GM19238 (cell line): Measurements from ENCODE around the gene CAPZB.
"Not testable (repeated sequence)": the region's sequence is repeated elsewhere in the genome, so short reads cannot be mapped to it uniquely, and the experiment has no call there.

Experiments
- DNase-seq: peaks from one replicate; pipeline ENCODE4 v3.0.0; 2011; ENCODE audit warnings: low spot score; ENCODE audit not compliant: insufficient read length

Gene CAPZB

GRCh38 chr1:19485362-19486187 lies at the start of gene CAPZB:
TSS of gene CAPZB (minus strand) at chr1:19485539. CDS start at chr1:19485438, 101 bp downstream.
- DNase-seq: peak; percentile 95

- DNase-seq: no peak
Observed at GRCh38 chr1:19534281-19534680, 48.9 kb upstream of the CAPZB start.

- no peak for DNase-seq
Observed at GRCh38 chr1:19533626-19534025, 48.3 kb upstream of the CAPZB start.

GRCh38 chr1:19532519-19532918 lies 47.2 kb upstream of the CAPZB start:
- DNase-seq: no peak

- DNase-seq: no peak
Observed at GRCh38 chr1:19529664-19530063, 44.3 kb upstream of the CAPZB start.

GRCh38 chr1:19528438-19528837 lies 43.1 kb upstream of the CAPZB start:
- DNase-seq: no peak

- no peak for DNase-seq
Observed at GRCh38 chr1:19525607-19526545, 40.5 kb upstream of the CAPZB start.

GRCh38 chr1:19524791-19525190 lies 39.5 kb upstream of the CAPZB start:
- DNase-seq: no peak

- DNase-seq: not testable (repeated sequence)
Observed at GRCh38 chr1:19522570-19522969, 37.2 kb upstream of the CAPZB start.

GRCh38 chr1:19521411-19521810 lies 36.1 kb upstream of the CAPZB start:
- DNase-seq: no peak

GRCh38 chr1:19517017-19517416 lies 31.7 kb upstream of the CAPZB start:
- no peak for DNase-seq

- no peak for DNase-seq
Observed at GRCh38 chr1:19515201-19515600, 29.9 kb upstream of the CAPZB start.

GRCh38 chr1:19514391-19514831 lies 29.1 kb upstream of the CAPZB start:
- no peak for DNase-seq

GRCh38 chr1:19512545-19512944 lies 27.2 kb upstream of the CAPZB start:
- no peak for DNase-seq

GRCh38 chr1:19511116-19511515 lies 25.8 kb upstream of the CAPZB start:
- DNase-seq: no peak

GRCh38 chr1:19509647-19510046 lies 24.3 kb upstream of the CAPZB start:
- not testable (repeated sequence) for DNase-seq

GRCh38 chr1:19507516-19507915 lies 22.2 kb upstream of the CAPZB start:
- no peak for DNase-seq

- no peak for DNase-seq
Observed at GRCh38 chr1:19505693-19506457, 20.5 kb upstream of the CAPZB start.

- DNase-seq: peak; percentile 19
Observed at GRCh38 chr1:19504796-19505692, 19.7 kb upstream of the CAPZB start.

- DNase-seq: not testable (repeated sequence)
Observed at GRCh38 chr1:19502284-19502683, 16.9 kb upstream of the CAPZB start.
